GM13977 (cell line): ENCODE measurements around the gene PIP5KL1.

Experiments
- DNase-seq: peaks from one replicate; pipeline ENCODE4 v3.0.0; 2012; ENCODE audit warnings: low spot score
- in situ Hi-C: fragments of 300-500 bp; cut with MboI; formaldehyde crosslinking; loops from one replicate; pipeline ENCODE4 v1.12.0; 2022; ENCODE audit warnings: low sequenced_read_pairs, low pct_unique_long_range_greater_than_20kb, mixed read lengths, inconsistent platforms; ENCODE audit not compliant: unreplicated experiment
- TF ChIP-seq, protein P1 (sequence below): IDR thresholded peaks from 2 replicates; pipeline ENCODE4 v1.5.1; 2012; ENCODE audit warnings: mild to moderate bottlenecking, control low read depth; ENCODE audit not compliant: insufficient read depth; ENCODE audit errors: extremely low read depth, missing control alignments

The PIP5KL1 gene

DNA sequence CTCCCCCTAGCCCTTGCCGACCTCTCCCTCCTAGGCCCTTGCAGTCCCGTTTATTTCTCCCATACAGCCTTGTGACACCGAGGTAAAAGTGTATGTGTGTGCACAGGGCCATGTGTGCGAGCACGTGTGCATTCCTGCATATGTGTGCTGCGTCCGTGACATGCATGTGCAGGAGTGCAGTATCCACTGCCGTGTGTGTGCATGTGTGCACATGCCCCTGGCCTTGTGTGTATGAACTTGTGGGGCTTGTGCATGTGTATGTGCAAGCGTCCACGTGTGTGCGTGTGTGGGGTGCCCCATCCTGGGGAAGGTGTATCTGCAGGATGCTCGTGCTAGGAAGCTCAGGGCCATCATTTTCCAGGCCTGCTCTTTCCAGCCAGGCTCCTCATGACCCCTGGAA, 59.7 kb downstream of the PIP5KL1 start:
- DNase-seq, result no peak

More for the DNA sequence above, 59.7 kb downstream of the PIP5KL1 start:
- TF ChIP-seq, protein P1, sequence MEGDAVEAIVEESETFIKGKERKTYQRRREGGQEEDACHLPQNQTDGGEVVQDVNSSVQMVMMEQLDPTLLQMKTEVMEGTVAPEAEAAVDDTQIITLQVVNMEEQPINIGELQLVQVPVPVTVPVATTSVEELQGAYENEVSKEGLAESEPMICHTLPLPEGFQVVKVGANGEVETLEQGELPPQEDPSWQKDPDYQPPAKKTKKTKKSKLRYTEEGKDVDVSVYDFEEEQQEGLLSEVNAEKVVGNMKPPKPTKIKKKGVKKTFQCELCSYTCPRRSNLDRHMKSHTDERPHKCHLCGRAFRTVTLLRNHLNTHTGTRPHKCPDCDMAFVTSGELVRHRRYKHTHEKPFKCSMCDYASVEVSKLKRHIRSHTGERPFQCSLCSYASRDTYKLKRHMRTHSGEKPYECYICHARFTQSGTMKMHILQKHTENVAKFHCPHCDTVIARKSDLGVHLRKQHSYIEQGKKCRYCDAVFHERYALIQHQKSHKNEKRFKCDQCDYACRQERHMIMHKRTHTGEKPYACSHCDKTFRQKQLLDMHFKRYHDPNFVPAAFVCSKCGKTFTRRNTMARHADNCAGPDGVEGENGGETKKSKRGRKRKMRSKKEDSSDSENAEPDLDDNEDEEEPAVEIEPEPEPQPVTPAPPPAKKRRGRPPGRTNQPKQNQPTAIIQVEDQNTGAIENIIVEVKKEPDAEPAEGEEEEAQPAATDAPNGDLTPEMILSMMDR, result no peak
- in situ Hi-C loops, result no loop called here
